Transverse colon (tissue), 4 donors: ENCODE data around the gene SLC19A1. TPM values are rescaled to one million over a fixed set of nuclear protein-coding genes. Genes with fewer than 3 reads are reported as not detected.

Experiments
- DNase-seq: peaks from one replicate; pipeline ENCODE4 v3.0.0-alpha.2; 2019
- H3K27ac ChIP-seq, 4 donors: fragments of 200-600 bp; sonication (generic); 2 replicates each; pipeline ENCODE4 v1.5.1; 2016 to 2018; ENCODE audit warnings: inconsistent platforms in 4 of 4
- H3K27me3 ChIP-seq: fragments of 200-600 bp; sonication (generic); 2 replicates; pipeline ENCODE4 v1.5.1; 2017; ENCODE audit warnings: inconsistent platforms
- H3K36me3 ChIP-seq, 4 donors: fragments of 200-600 bp; sonication (generic); 2 replicates each; pipeline ENCODE4 v1.5.1; 2017 to 2019; ENCODE audit warnings: inconsistent platforms in 4 of 4
- H3K4me1 ChIP-seq, 4 donors: fragments of 200-600 bp; sonication (generic); 2 replicates each; pipeline ENCODE4 v1.5.1; 2017 to 2020; ENCODE audit warnings: inconsistent platforms in 4 of 4
- H3K4me3 ChIP-seq, 4 donors: fragments of 200-600 bp; sonication (generic); 1 replicate in 1 of 4; 2 replicates in 3 of 4; pipeline versions ENCODE4 v1.5.1 to v1.6.1; 2017 to 2019; ENCODE audit warnings: inconsistent platforms in 4 of 4
- H3K9me3 ChIP-seq, 2 donors: fragments of 200-600 bp; sonication (generic); 2 replicates each; pipeline ENCODE4 v1.5.1; 2017 to 2019; ENCODE audit warnings: inconsistent platforms in 2 of 2
- EP300 ChIP-seq: sonication (generic); formaldehyde crosslinking; IDR thresholded peaks from one replicate; pipeline ENCODE4 v1.6.1; 2017; ENCODE audit warnings: antibody characterized with exemption, low read depth
- POLR2A ChIP-seq: fragments of 450-650 bp; IDR thresholded peaks from one replicate; pipeline ENCODE4 v1.6.1; 2016; ENCODE audit warnings: antibody characterized with exemption, mild to moderate bottlenecking, moderate library complexity
- POLR2AphosphoS5 ChIP-seq, 3 donors: sonication (generic); formaldehyde crosslinking; IDR thresholded peaks; one replicate each; pipeline ENCODE4 v1.6.1; 2016; ENCODE audit warnings: antibody characterized with exemption in 3 of 3
- WGBS, 2 donors: methylation state at CpG; one replicate each; pipeline ENCODE4 v1.1.5; 2018; ENCODE audit warnings: low coverage in 1 of 2; 5-methylcytosine and 5-hydroxymethylcytosine counted together
- in situ Hi-C, 4 donors: fragments of 200-750 bp; cut with MboI; loops; one replicate each; pipeline versions ENCODE4 v1.15.0 to v1.15.1; 2017; ENCODE audit warnings: low sequenced_read_pairs in 3 of 4, low pct_ligation_motif_present in 1 of 4, low pct_unique_long_range_greater_than_20kb in 1 of 4
- intact Hi-C: fragments of 100-400 bp; cut with DNase I; formaldehyde crosslinking; loops from one replicate; pipeline ENCODE4 v1.15.1; 2023; ENCODE audit warnings: low total_unique reads
- total RNA-seq, 4 donors: library from RNA; depleted of rRNA; stranded (reverse); fragments of >200 nt; gene quantifications; one replicate each; pipeline ENCODE4 v1.1.0, GENCODE V29; 2016
- TF ChIP-seq, protein P1 (sequence below), 5 experiments: fragments of 200-600 bp in 3 of 5; fragments of 450-650 bp in 2 of 5; sonication (generic) in 3 of 5; IDR thresholded peaks; 1 replicate in 2 of 5; 2 replicates in 3 of 5; pipeline ENCODE4 v1.5.1; 2016 to 2017; ENCODE audit warnings: antibody characterized with exemption in 5 of 5, inconsistent platforms in 3 of 5, mild to moderate bottlenecking in 2 of 5, moderate library complexity in 1 of 5

The SLC19A1 gene
- total RNA-seq, 4 donors from 2014 or later = 8.3 to 24.1 (median 17.3) TPM

DNA sequence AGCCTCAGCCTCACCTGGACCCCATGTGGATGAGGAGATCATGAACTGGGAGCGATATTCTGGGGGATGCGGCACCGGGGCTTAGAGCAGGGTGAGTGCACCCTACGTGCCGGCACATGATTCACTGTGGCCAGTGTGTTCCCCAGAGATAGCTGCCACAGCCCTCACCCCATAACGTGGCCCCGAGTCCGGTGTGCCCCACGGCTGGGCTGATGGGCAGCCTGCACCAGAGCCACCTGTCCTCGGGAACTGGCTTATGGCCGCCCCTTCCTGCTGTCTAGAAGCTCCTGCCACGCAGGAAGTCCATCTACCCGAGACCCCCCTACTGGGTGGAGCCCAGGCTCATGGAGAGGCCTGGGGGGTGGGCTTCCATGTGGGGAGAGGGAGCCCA is 39.1 kb upstream of the SLC19A1 start:
- H3K27ac ChIP-seq = no peak overlapping the region
- peak; percentile 2 for DNase-seq
- no peaks in the 10 kb centered on the region for H3K4me1 ChIP-seq
- in situ Hi-C loops = no loop called here
- no peak overlapping the region for H3K4me3 ChIP-seq
- WGBS, 2 donors = 81% methylated on average over 9 of the region's 13 CpGs; no CpG with 5 or more reads in 1 of the 2 donors
- no peaks in the 10 kb centered on the region for H3K27me3 ChIP-seq
- TF ChIP-seq, protein P1, sequence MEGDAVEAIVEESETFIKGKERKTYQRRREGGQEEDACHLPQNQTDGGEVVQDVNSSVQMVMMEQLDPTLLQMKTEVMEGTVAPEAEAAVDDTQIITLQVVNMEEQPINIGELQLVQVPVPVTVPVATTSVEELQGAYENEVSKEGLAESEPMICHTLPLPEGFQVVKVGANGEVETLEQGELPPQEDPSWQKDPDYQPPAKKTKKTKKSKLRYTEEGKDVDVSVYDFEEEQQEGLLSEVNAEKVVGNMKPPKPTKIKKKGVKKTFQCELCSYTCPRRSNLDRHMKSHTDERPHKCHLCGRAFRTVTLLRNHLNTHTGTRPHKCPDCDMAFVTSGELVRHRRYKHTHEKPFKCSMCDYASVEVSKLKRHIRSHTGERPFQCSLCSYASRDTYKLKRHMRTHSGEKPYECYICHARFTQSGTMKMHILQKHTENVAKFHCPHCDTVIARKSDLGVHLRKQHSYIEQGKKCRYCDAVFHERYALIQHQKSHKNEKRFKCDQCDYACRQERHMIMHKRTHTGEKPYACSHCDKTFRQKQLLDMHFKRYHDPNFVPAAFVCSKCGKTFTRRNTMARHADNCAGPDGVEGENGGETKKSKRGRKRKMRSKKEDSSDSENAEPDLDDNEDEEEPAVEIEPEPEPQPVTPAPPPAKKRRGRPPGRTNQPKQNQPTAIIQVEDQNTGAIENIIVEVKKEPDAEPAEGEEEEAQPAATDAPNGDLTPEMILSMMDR (IDR thresholded peaks at IDR 0.05) = no peak
- TF ChIP-seq POLR2A (no peak), POLR2AphosphoS5 (IDR thresholded peaks at IDR 0.05) (no peak), EP300 (no peak)
- H3K9me3 ChIP-seq = peaks cover 5% of the 10 kb centered on the region in 2 donors
- intact Hi-C loops = no loop called here
- H3K36me3 ChIP-seq = no peaks in the 10 kb centered on the region

DNA sequence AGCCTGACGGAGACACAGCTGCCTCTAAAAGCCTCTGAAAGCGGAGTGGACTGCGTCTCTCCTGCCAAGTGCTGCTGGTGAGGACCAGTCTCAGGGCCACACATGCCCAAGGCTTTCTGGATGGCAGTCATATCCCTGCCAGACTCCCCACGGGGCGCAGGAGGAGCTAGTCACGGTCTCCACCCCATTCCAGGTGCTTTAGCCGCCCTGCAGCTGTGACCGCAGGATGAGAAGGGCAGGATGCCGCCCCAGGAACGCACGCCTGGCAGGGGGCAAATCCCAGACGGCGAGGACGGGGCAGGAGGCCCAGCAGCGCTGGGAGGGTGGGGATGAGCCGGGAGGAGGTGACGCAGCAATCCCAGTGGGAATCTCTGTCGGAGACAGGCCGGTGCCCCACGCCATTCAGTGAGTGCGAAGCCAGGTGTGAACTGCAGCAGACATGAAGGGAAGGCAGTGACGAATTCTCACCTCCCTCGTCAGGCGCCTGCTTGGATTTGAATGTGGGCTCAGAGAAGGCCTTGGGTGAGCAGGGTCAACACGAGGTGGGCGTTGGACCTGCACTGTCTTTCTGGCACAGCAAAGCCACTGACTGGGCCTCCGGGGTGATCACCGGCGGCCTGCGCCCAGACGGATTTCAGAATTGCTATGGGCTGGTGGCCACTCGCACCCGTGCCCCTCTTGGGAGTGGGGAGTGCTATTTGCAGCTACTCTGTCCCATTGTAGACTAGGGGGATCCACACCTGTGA is 38.5 kb upstream of the SLC19A1 start:
- peak; percentile 1 for DNase-seq
- no peak overlapping the region for H3K4me3 ChIP-seq
- no peak for TF ChIP-seq POLR2AphosphoS5 (IDR thresholded peaks at IDR 0.05)
- TF ChIP-seq EP300 = no peak
- TF ChIP-seq POLR2A = no peak
- TF ChIP-seq, protein P1 (IDR thresholded peaks at IDR 0.05) = no peak
- H3K27me3 ChIP-seq = no peaks in the 10 kb centered on the region
- H3K27ac ChIP-seq = no peak overlapping the region
- intact Hi-C loops (no loop called here), in situ Hi-C loops (no loop called here)
- H3K4me1 ChIP-seq = no peaks in the 10 kb centered on the region
- no peaks in the 10 kb centered on the region for H3K36me3 ChIP-seq
- H3K9me3 ChIP-seq = no peaks in the 10 kb centered on the region
- 73% methylated on average over 33 of the region's 33 CpGs; no CpG with 5 or more reads in 1 of the 2 donors for WGBS, 2 donors

- WGBS, 2 donors = 95% methylated on average over 8 of the region's 8 CpGs; no CpG with 5 or more reads in 1 of the 2 donors
- Histone ChIP-seq H3K27ac (no peak overlapping the region), H3K36me3 (no peaks in the 10 kb centered on the region), H3K9me3 (no peaks in the 10 kb centered on the region), H3K27me3 (no peaks in the 10 kb centered on the region), H3K4me3 (no peak overlapping the region), H3K4me1 (no peaks in the 10 kb centered on the region)
- intact Hi-C loops (no loop called here), in situ Hi-C loops (no loop called here)
- TF ChIP-seq POLR2AphosphoS5 (IDR thresholded peaks at IDR 0.05) (no peak), POLR2A (no peak), EP300 (no peak)
- TF ChIP-seq, protein P1 (IDR thresholded peaks at IDR 0.05) = no peak
- peak; percentile 1 for DNase-seq
Measured at GRCh38 chr21:45580181-45580575, 37.9 kb upstream of the SLC19A1 start.

DNA sequence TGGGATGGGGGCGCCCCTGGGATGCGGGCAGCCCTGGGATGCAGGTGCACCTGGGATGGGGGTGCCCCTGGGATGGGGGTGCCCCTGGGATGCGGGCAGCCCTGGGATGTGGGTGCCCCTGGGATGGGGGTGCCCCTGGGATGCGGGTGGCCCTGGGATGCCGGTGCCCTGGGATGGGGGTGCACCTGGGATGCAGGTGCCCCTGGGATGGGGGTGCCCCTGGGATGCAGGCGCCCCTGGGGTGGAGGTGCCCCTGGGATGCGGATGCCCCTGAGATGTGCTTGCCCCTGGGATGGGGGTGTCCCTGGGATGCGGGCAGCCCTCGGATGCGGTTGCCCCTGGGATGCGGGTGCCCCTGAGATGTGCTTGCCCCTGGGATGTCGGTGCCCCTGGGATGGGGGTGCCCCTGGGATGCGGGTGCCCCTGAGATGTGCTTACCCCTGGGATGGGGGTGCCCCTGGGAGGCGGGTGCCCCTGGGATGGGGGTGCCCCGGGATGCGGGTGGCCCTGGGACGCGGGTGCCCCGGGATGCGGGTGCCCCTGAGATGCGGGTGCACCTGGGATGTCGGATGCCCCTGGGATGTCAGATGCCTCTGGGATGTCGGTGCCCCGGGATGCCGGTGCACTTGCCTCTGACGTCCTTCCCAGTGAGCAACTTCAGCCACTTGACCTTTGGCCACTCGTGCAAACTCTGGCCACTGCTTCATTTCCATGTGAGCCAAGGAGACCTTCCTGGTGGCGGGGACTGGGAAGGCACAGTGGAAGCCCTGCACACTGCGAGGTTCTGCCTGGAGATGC is 37.3 kb upstream of the SLC19A1 start:
- intact Hi-C loops = no loop called here

More for the DNA sequence above, 37.3 kb upstream of the SLC19A1 start:
- no peak overlapping the region for H3K27ac ChIP-seq
- no peak for TF ChIP-seq EP300
- TF ChIP-seq POLR2AphosphoS5 (IDR thresholded peaks at IDR 0.05) = no peak
- TF ChIP-seq, protein P1 (IDR thresholded peaks at IDR 0.05) = no peak
- TF ChIP-seq POLR2A = no peak
- DNase-seq = peak; percentile 5
- 89 to 100% methylated on average over 2 to 27 of the region's 29 CpGs for WGBS, 2 donors
- no peaks in the 10 kb centered on the region for H3K27me3 ChIP-seq
- no peak overlapping the region for H3K4me3 ChIP-seq
- H3K4me1 ChIP-seq = no peaks in the 10 kb centered on the region
- no peaks in the 10 kb centered on the region for H3K36me3 ChIP-seq
- H3K9me3 ChIP-seq = no peaks in the 10 kb centered on the region
- in situ Hi-C loops = no loop called here
